HepG2 (cell line): ENCODE results near the gene DDX24. TPM values are rescaled to one million over a fixed set of nuclear protein-coding genes. Genes with fewer than 3 reads are reported as not detected.

Experiments
- ATAC-seq: fragments of 200-7000 bp; cut with Tn5 transposase; 3 replicates; pipeline ENCODE4 v1.9.1; 2020; ENCODE audit warnings: mild to moderate bottlenecking, moderate library complexity
- BruUV-seq: library from RNA; stranded (reverse); fragments of 400-500 nt; replicated peaks from 2 replicates; lab custom pipeline; 2021; lab: Mats Ljungman, UMichigan
- CTCF ChIA-PET: fragments of 300-600 bp; formaldehyde crosslinking; extraction: SDS; loops from one replicate; lab custom pipeline; 2021; ENCODE audit warnings: low total read pairs, inconsistent platforms, low intra/inter-chr PET ratio; lab: Yijun Ruan, JAX
- POLR2A ChIA-PET: fragments of 350-600 bp; sonication (Branson Sonifier 250); formaldehyde crosslinking; loops from one replicate; lab custom pipeline; 2020; ENCODE audit warnings: antibody characterized with exemption, inconsistent platforms; lab: Yijun Ruan, JAX
- DNase-seq: peaks from one replicate; pipeline ENCODE4 v3.0.0-alpha.2; 2015; ENCODE audit warnings: low spot score
- FAIRE-seq: peaks from 3 replicates; lab custom pipeline; 2011; peaks lifted over from hg19 to GRCh38; lab: Jason Lieb, UNC
- H2AFZ ChIP-seq: one replicate; pipeline ENCODE4 v1.6.1; 2011; ENCODE audit warnings: low read length, inconsistent platforms
- H3K27ac ChIP-seq: fragments of 300-600 bp; 3 replicates; pipeline ENCODE4 v1.8.0; 2011; ENCODE audit warnings: mixed run types, mild to moderate bottlenecking, mixed read lengths, low read length, inconsistent platforms; ENCODE audit not compliant: insufficient read depth; ENCODE audit errors: extremely low read length
- H3K27me3 ChIP-seq, 2 experiments: fragments of 200-600 bp in 1 of 2; 2 replicates in 1 of 2; 3 replicates in 1 of 2; pipeline versions ENCODE4 v1.6.0 to v1.8.0; 2011; ENCODE audit warnings: low read length in 2 of 2, mild to moderate bottlenecking in 2 of 2, moderate library complexity in 2 of 2, inconsistent platforms in 1 of 2; ENCODE audit not compliant: insufficient read depth in 2 of 2, control insufficient read depth in 1 of 2
- H3K36me3 ChIP-seq, 2 experiments: fragments of 200-600 bp in 1 of 2; replicated peaks in 1 of 2; 2 replicates in 1 of 2; 3 replicates in 1 of 2; pipeline versions ENCODE4 v1.5.1 to v1.8.0; 2011; ENCODE audit warnings: low read length in 2 of 2, inconsistent platforms in 1 of 2; ENCODE audit not compliant: insufficient read depth in 2 of 2, control insufficient read depth in 1 of 2
- H3K4me1 ChIP-seq: 2 replicates; pipeline ENCODE4 v1.5.1; 2012; ENCODE audit warnings: low read length, inconsistent platforms; ENCODE audit not compliant: insufficient read depth
- H3K4me2 ChIP-seq: 2 replicates; pipeline ENCODE4 v1.6.0; 2011; ENCODE audit warnings: low read depth, low read length, inconsistent platforms
- H3K4me3 ChIP-seq, 3 experiments: fragments of 200-600 bp in 1 of 3; sonication (generic), shearing (Covaris generic) in 1 of 3; replicated peaks in 1 of 3; 2 replicates each; pipeline ENCODE4 v1.5.1; 2011 to 2016; ENCODE audit warnings: low read length in 3 of 3, inconsistent platforms in 2 of 3, low read depth in 2 of 3, mild to moderate bottlenecking in 2 of 3, control low read depth in 1 of 3, mixed read lengths in 1 of 3; ENCODE audit not compliant: insufficient read depth in 1 of 3
- H3K79me2 ChIP-seq: one replicate; pipeline ENCODE4 v1.6.1; 2011; ENCODE audit warnings: low read length, inconsistent platforms; ENCODE audit not compliant: insufficient read depth
- H3K9ac ChIP-seq: 2 replicates; pipeline ENCODE4 v1.6.0; 2011; ENCODE audit warnings: mild to moderate bottlenecking, low read depth, low read length, inconsistent platforms; ENCODE audit not compliant: insufficient read depth
- H3K9me3 ChIP-seq: 2 replicates; pipeline ENCODE4 v1.5.1; 2012; ENCODE audit warnings: mild to moderate bottlenecking, low read length
- H4K20me1 ChIP-seq: 2 replicates; pipeline ENCODE4 v1.6.0; 2011; ENCODE audit warnings: inconsistent platforms, mild to moderate bottlenecking, low read length, moderate library complexity; ENCODE audit not compliant: insufficient read depth
- HNRNPL ChIP-seq: fragments of 200-400 bp; formaldehyde crosslinking; IDR thresholded peaks from 2 replicates; pipeline ENCODE4 v1.6.1; 2017; ENCODE audit warnings: mild to moderate bottlenecking, low read depth, low read length
- IRF2 ChIP-seq: IDR thresholded peaks from 2 replicates; pipeline ENCODE4 v1.6.1; 2018; ENCODE audit warnings: missing genetic modification reagents, missing compliant biosample characterization
- KLF9 ChIP-seq: IDR thresholded peaks from 2 replicates; pipeline ENCODE4 v1.6.1; 2016; ENCODE audit warnings: low read depth
- NFATC3 ChIP-seq: sonication (generic); formaldehyde crosslinking; IDR thresholded peaks from 2 replicates; pipeline ENCODE4 v1.5.1; 2020; ENCODE audit warnings: mild to moderate bottlenecking, missing genetic modification reagents
- NFE2 ChIP-seq: sonication (generic); formaldehyde crosslinking; IDR thresholded peaks from 2 replicates; pipeline ENCODE4 v1.4.0; 2020; ENCODE audit warnings: missing genetic modification reagents
- RORA ChIP-seq: sonication (generic); formaldehyde crosslinking; IDR thresholded peaks from 2 replicates; pipeline ENCODE4 v1.5.0; 2020; ENCODE audit warnings: mild to moderate bottlenecking, missing genetic modification reagents, moderate library complexity
- TAF15 ChIP-seq: fragments of 200-400 bp; formaldehyde crosslinking; IDR thresholded peaks from one replicate; pipeline ENCODE4 v1.6.1; 2018; ENCODE audit warnings: mild to moderate bottlenecking, low read depth, low read length; ENCODE audit not compliant: poor library complexity, severe bottlenecking
- TGIF2 ChIP-seq: IDR thresholded peaks from 2 replicates; pipeline ENCODE4 v1.6.1; 2016; ENCODE audit warnings: control low read depth, missing compliant biosample characterization
- THAP11 ChIP-seq: IDR thresholded peaks from 2 replicates; pipeline ENCODE4 v1.6.1; 2016; ENCODE audit warnings: missing biosample characterization, missing genetic modification reagents
- ZBTB44 ChIP-seq: sonication (generic); formaldehyde crosslinking; IDR thresholded peaks from 2 replicates; pipeline ENCODE4 v1.4.0; 2020; ENCODE audit warnings: missing genetic modification reagents
- ZNF207 ChIP-seq: fragments of 450-650 bp; IDR thresholded peaks from 2 replicates; pipeline ENCODE4 v1.6.1; 2016; ENCODE audit warnings: antibody characterized with exemption, borderline replicate concordance
- ZNF382 ChIP-seq: sonication (generic); formaldehyde crosslinking; IDR thresholded peaks from 2 replicates; pipeline ENCODE4 v1.5.0; 2020; ENCODE audit warnings: missing genetic modification reagents, mild to moderate bottlenecking, borderline replicate concordance
- ZNF557 ChIP-seq: sonication (generic); formaldehyde crosslinking; IDR thresholded peaks from 2 replicates; pipeline ENCODE4 v1.4.0; 2020; ENCODE audit warnings: missing genetic modification reagents
- WGBS: methylation state at CpG from one replicate; pipeline ENCODE4 v1.1.6; 2017; ENCODE audit warnings: low lambda C conversion rate; 5-methylcytosine and 5-hydroxymethylcytosine counted together
- in situ Hi-C: cut with HindIII; loops from 2 replicates; pipeline ENCODE4 v1.10.0; 2017; ENCODE audit warnings: low pct_unique_long_range_greater_than_20kb; ENCODE audit not compliant: extremely low pct_ligation_motif_present
- intact Hi-C: fragments of 100-400 bp; cut with micrococcal nuclease; formaldehyde crosslinking; loops from one replicate; pipeline ENCODE4 v1.10.0; 2022; ENCODE audit not compliant: unreplicated experiment
- polyA plus RNA-seq, 8 experiments: library from polyadenylated mRNA; depleted of rRNA in 3 of 8; stranded (reverse) in 7 of 8; unstranded in 1 of 8; fragments of >200 nt; fragmentation: Illumina TruSeq in 4 of 8; extraction: Trizol in 4 of 8; gene quantifications; 2 replicates each; pipeline versions ENCODE4 v1.2.1 to v1.2.3, GENCODE V29; 2011 to 2016; ENCODE audit warnings: low read depth in 4 of 8, missing spikeins in 1 of 8, mixed read lengths in 1 of 8; ENCODE audit not compliant: insufficient read depth in 1 of 8
- total RNA-seq, 5 experiments: library from RNA; depleted of rRNA; stranded (reverse); fragments of >200 nt; fragmentation: Illumina TruSeq; extraction: Trizol; gene quantifications; 2 replicates each; pipeline ENCODE4 v1.2.3, GENCODE V29; 2016; ENCODE audit warnings: low read depth in 1 of 5

The DDX24 gene
- total and polyA plus RNA-seq, 2 of the 13 experiments (the other 11 are each of a cell fraction or from before 2014, with no cell fraction given): 67.3 to 149 TPM

DNA sequence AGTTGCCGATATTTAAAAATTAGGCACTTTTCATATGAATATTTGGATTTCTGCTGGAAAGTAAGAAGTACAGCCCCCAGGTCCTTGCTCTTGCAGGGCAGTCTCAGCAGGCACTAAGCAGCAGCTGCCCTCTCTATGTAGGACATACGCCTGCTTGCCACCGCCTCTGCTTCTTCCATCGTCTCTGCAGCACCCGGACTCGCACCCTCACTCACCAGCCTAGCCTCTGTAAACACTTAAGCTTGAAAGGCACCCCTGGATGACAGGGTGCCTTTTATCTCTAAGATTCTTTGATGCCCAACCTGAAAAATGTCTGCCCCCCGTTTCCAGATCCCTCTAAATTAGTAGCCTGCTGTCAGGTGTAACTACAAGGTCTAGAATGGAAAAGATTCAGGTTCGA, 35.9 kb downstream of the DDX24 start:
- Histone ChIP-seq H3K27me3 (no peaks in the 10 kb centered on the region), H3K27ac (no peak overlapping the region), H3K9ac (no peak overlapping the region), H4K20me1 (no peaks in the 10 kb centered on the region), H2AFZ (no peak overlapping the region), H3K4me2 (no peak overlapping the region)
- CTCF ChIA-PET: no interaction called here
- ATAC-seq: no peak
- TF ChIP-seq ZNF207: no peak
- TF ChIP-seq TGIF2 (CRISPR knock-in tag): no peak
- no peak for TF ChIP-seq THAP11 (CRISPR knock-in tag)
- no peak for TF ChIP-seq KLF9 (CRISPR knock-in tag)
- no peak for TF ChIP-seq NFE2 (CRISPR knock-in tag)
- no peak for TF ChIP-seq IRF2 (CRISPR knock-in tag)
- TF ChIP-seq TAF15: no peak
- no peak for TF ChIP-seq NFATC3 (CRISPR knock-in tag)
- TF ChIP-seq ZNF557 (CRISPR knock-in tag): no peak
- TF ChIP-seq ZNF382 (CRISPR knock-in tag): no peak
- no peak for TF ChIP-seq ZBTB44 (CRISPR knock-in tag)
- no peak for TF ChIP-seq HNRNPL
- no peak for TF ChIP-seq RORA (CRISPR knock-in tag)
- TF ChIP-seq, all 625 proteins: peak for 0
- POLR2A ChIA-PET: no interaction called here
- Histone ChIP-seq H3K4me3 (no peak overlapping the region), H3K4me1 (peaks cover 45% of the 10 kb centered on the region), H3K9me3 (no peaks in the 10 kb centered on the region), H3K79me2 (no peaks in the 10 kb centered on the region), H3K36me3 (peaks cover 17 to 38% of the 10 kb centered on the region in 2 experiments)
- intact Hi-C loops (no loop called here), in situ Hi-C loops (no loop called here)
- 93% methylated on average over 8 of the region's 8 CpGs for WGBS
- DNase-seq: no peak
- BruUV-seq: no TSS peak
- no peak for FAIRE-seq
